ENCODE results near the gene ZNF317.
A peak's percentile ranks its signal among the peaks of the same experiment; 100 is the strongest.
"Not testable (repeated sequence)": the region's sequence is repeated elsewhere in the genome, so short reads cannot be mapped to it uniquely, and the experiment has no call there.

The ZNF317 gene

GRCh38 chr19:9178901-9179300 is 38.7 kb downstream of the ZNF317 start, which contains the start of gene OR7D2:
TSS of gene OR7D2 (plus strand) at chr19:9178979. CDS start at chr19:9185782, 6,803 bp downstream.
- DNase-seq = no peak

- DNase-seq = no peak
Measured at GRCh38 chr19:9183000-9183399, 42.8 kb downstream of the ZNF317 start.

DNA sequence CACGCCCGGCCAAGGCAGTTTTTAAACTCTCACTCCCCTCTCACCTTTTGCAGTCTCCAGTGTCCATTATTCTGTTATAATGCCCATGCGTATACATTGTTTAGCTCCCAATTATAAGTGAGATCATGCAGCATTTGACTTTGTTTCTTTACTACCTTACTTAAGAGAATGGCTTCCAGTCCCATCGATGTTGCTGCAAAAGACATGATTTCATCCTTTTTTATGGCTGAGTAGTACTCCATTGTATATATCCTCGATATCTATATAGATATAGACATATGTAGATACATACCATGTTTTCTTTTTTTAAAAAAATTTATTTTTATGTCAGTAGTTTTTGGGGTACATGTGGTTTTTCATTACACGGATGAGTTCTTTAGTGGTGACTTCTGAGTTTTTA is 47.0 kb downstream of the ZNF317 start:
- no peak for DNase-seq

GRCh38 chr19:9189535-9189934 is 49.3 kb downstream of the ZNF317 start:
- no peak for DNase-seq

DNA sequence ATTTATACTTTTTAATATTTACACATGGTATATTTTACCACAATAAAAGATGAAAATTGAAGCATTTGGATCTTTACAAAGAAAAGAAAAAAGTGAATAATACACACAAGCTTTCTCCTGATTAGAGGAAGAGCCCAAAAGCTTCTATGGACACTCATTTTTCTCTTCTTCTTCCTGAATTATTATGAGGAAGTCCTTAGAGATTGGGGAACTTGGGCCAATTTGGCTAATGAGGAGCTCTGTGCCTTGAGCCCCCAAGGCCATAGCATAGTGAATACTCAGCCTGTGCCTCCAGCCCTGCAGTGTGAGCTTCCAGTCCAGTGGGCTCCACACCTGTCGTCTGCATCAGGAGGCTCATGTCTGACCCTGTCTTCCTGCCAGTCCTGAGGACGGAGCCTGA is 57.8 kb downstream of the ZNF317 start:
- DNase-seq = not testable (repeated sequence)

DNA sequence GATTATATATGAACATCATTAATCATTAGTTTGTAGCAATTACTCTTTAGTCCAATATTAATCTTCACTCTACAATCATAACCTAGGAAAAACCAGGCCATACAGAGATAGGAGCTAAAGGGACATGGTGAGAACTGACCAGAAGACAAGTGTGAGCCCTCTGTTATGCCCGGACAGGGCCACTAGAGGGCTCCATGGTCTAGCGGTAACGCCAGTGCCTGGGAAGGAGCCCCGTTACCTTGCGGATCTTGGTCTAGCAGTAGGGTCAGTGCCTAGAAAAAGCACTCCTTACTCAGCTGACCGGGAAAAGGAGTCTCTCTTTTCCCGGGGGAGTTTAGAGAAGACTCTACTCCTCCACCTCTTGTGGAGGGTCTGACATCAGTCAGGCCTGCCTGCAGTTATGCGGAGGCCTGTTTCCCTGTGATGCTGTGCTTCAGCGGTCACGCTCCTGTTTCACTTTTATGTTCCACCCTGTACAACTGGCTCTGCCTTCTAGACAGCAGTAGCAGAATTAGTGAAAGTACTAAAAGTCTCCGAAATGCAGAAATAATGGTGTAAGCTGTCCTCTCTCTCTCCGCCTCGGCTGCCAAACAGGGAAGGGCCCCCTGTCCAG is 65.4 kb downstream of the ZNF317 start:
- peak; percentile 19 to 39 for DNase-seq
